HFF-Myc (cell line): ENCODE measurements around the gene AK4.

ENCODE experiments used
- DNase-seq: peaks from one replicate; pipeline ENCODE4 v3.0.0-alpha.2; 2011; ENCODE audit warnings: low read depth; ENCODE audit errors: extremely low read depth
- H3K4me3 ChIP-seq: replicated peaks from 2 replicates; pipeline ENCODE4 v1.5.1; 2011; ENCODE audit warnings: low read depth, mild to moderate bottlenecking, control low read depth, low read length
- TF ChIP-seq, protein P1 (sequence below): IDR thresholded peaks from 2 replicates; pipeline ENCODE4 v1.5.1; 2012; ENCODE audit warnings: mild to moderate bottlenecking, low read depth, low read length, control low read depth; ENCODE audit errors: missing control alignments

Gene AK4

GRCh38 chr1:65247419-65248359 is 99.7 kb downstream of the AK4 start:
- TF ChIP-seq, protein P1, sequence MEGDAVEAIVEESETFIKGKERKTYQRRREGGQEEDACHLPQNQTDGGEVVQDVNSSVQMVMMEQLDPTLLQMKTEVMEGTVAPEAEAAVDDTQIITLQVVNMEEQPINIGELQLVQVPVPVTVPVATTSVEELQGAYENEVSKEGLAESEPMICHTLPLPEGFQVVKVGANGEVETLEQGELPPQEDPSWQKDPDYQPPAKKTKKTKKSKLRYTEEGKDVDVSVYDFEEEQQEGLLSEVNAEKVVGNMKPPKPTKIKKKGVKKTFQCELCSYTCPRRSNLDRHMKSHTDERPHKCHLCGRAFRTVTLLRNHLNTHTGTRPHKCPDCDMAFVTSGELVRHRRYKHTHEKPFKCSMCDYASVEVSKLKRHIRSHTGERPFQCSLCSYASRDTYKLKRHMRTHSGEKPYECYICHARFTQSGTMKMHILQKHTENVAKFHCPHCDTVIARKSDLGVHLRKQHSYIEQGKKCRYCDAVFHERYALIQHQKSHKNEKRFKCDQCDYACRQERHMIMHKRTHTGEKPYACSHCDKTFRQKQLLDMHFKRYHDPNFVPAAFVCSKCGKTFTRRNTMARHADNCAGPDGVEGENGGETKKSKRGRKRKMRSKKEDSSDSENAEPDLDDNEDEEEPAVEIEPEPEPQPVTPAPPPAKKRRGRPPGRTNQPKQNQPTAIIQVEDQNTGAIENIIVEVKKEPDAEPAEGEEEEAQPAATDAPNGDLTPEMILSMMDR = no peak
- DNase-seq = peak; percentile 53
- no peak overlapping the region for H3K4me3 ChIP-seq

DNA sequence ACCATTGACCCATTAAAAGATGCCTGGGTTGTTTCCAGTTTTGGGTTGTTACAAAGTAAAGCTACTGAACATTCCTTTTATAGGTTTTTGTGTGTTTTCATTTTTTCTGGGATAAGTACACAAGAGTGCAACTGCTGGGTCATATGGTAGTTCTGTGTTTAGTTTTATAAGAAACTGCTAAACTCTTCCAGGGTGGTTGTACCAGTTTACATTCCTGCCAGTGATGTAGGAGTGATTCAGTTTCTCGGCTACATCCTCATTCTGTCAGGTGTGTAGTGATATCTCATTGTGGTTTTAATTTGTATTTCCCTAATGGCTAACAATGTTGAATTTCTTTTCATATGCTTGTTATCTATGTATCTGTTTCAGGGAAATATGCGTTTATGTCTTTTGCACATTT is 102.8 kb downstream of the AK4 start:
- H3K4me3 ChIP-seq = no peak overlapping the region
- no peak for DNase-seq
- TF ChIP-seq, protein P1 = no peak

DNA sequence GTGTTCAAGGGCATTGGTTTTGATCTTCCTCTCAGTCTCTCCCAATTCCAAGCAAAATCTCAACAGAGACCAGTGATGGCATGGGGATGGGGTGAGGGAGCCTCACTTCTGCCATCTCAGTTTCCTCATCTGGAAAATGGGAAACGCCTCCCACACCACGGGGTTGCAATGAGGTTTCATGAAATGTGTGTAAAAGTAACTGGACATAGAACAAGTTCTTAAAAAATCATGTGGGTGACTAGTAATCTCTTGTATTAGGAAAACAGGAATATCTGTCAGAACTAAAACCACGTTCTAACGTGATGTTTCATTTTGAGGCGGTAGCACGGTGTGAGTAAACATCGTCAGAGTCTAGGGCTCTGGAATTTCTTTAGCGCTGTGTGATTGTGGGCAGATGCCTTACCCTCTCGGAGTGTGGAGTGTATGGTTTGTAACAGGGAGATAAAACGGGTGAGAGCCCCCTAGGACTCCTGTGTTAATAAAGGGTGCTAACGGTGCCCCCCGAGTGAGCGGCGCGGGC is 105.9 kb downstream of the AK4 start:
- TF ChIP-seq, protein P1 = no peak
- no peak for DNase-seq
- peak overlapping the region; percentile 79 for H3K4me3 ChIP-seq

- TF ChIP-seq, protein P1 = no peak
- DNase-seq = no peak
- peak overlapping the region; percentile 79 for H3K4me3 ChIP-seq
These were observed 106.5 kb downstream of the AK4 start for GRCh38 chr1:65254320-65255034.

- TF ChIP-seq, protein P1 = no peak
- H3K4me3 ChIP-seq = peak overlapping the region; percentile 79
- DNase-seq = no peak
These were observed 107.1 kb downstream of the AK4 start for GRCh38 chr1:65255035-65255655.

DNA sequence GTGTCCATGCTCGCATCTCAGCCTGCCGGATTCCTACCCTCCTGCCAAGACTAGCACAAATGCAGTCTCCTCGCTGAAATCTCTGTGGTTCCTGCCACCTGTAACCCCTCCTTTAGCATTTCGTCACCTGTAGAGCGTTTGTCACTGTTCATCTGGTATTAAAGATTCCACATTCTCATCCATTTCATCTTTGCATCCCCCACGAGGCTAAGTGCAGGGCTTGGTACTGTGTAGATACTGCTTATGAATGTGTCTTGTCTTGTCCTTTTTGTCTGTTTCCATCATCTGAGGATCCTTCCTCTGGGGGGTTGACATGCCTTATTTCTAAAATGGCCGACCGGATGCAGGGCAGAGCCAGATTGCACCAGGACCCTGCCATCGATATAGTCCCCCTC is 107.7 kb downstream of the AK4 start:
- TF ChIP-seq, protein P1 = no peak
- DNase-seq = no peak
- peak overlapping the region; percentile 79 for H3K4me3 ChIP-seq
